ENCODE data around the gene CPNE1. TPM values are rescaled to one million over a fixed set of nuclear protein-coding genes. Genes with fewer than 3 reads are reported as not detected.

The CPNE1 gene
- total and polyA plus RNA-seq, 4 donors, result 58.8 to 192 (median 89.3) TPM

- Histone ChIP-seq H3K36me3 (ENCODE audit: control insufficient read depth, insufficient read depth, low read length) (no peaks in the 10 kb centered on the region), H3K4me1 (ENCODE audit: control insufficient read depth, insufficient read depth, low read length) (peaks cover 11% of the 10 kb centered on the region), H3K27me3 (ENCODE audit: control insufficient read depth, insufficient read depth, low read length) (no peaks in the 10 kb centered on the region), H3K27ac (ENCODE audit: low read depth, low read length) (no peak overlapping the region), H3K9me3 (ENCODE audit: control insufficient read depth, insufficient read depth, low read length) (no peaks in the 10 kb centered on the region), H3K4me3 (ENCODE audit: low read depth, low read length) (no peak overlapping the region)
- no peak for DNase-seq (ENCODE audit: low read depth in 4 of 6, low spot score in 6 of 6)
- WGBS (ENCODE audit: insufficient coverage), result 83% methylated on average over 6 of the region's 10 CpGs
Observed at GRCh38 chr20:35660122-35660937, 4.4 kb downstream of the CPNE1 start.

DNA sequence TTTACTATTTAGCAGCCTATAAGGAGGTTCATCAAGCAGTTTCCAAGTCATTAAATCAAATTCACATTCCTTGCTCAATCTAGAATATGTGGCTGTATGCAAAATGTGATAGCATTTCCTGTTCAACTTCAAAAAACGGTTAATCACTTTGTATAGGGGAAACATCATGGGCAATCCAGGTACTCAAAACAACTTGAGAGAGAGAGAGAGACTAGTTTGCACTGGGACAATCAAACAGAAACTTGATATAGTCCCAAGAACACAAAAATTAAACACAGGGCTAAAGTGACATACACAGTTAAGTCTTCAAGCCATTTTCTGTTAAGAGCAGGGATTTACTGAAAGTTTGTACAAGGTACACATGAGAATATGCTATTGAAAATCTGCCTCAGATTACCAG is 7.4 kb downstream of the CPNE1 start:
- H3K9me3 ChIP-seq (ENCODE audit: control insufficient read depth, insufficient read depth, low read length), result no peaks in the 10 kb centered on the region
- WGBS (ENCODE audit: insufficient coverage), result no CpG with 5 or more reads among the region's 1 CpG
- peaks cover 18% of the 10 kb centered on the region for H3K36me3 ChIP-seq (ENCODE audit: control insufficient read depth, insufficient read depth, low read length)
- no peak overlapping the region for H3K4me3 ChIP-seq (ENCODE audit: low read depth, low read length)
- no peak for DNase-seq (ENCODE audit: low read depth in 4 of 6, low spot score in 6 of 6)
- peaks cover 8% of the 10 kb centered on the region for H3K4me1 ChIP-seq (ENCODE audit: control insufficient read depth, insufficient read depth, low read length)
- H3K27me3 ChIP-seq (ENCODE audit: control insufficient read depth, insufficient read depth, low read length), result no peaks in the 10 kb centered on the region
- no peak overlapping the region for H3K27ac ChIP-seq (ENCODE audit: low read depth, low read length)

GRCh38 chr20:35654415-35654814 is 10.3 kb downstream of the CPNE1 start:
- Histone ChIP-seq H3K4me1 (ENCODE audit: control insufficient read depth, insufficient read depth, low read length) (peaks cover 4% of the 10 kb centered on the region), H3K27me3 (ENCODE audit: control insufficient read depth, insufficient read depth, low read length) (no peaks in the 10 kb centered on the region), H3K4me3 (ENCODE audit: low read depth, low read length) (no peak overlapping the region), H3K9me3 (ENCODE audit: control insufficient read depth, insufficient read depth, low read length) (no peaks in the 10 kb centered on the region), H3K27ac (ENCODE audit: low read depth, low read length) (no peak overlapping the region), H3K36me3 (ENCODE audit: control insufficient read depth, insufficient read depth, low read length) (peaks cover 19% of the 10 kb centered on the region)
- WGBS (ENCODE audit: insufficient coverage), result 96% methylated on average over 9 of the region's 9 CpGs
- no peak for DNase-seq (ENCODE audit: low read depth in 4 of 6, low spot score in 6 of 6)

- peaks cover 4% of the 10 kb centered on the region for H3K4me1 ChIP-seq (ENCODE audit: control insufficient read depth, insufficient read depth, low read length)
Observed at GRCh38 chr20:35653893-35654292, 10.8 kb downstream of the CPNE1 start.

DNA sequence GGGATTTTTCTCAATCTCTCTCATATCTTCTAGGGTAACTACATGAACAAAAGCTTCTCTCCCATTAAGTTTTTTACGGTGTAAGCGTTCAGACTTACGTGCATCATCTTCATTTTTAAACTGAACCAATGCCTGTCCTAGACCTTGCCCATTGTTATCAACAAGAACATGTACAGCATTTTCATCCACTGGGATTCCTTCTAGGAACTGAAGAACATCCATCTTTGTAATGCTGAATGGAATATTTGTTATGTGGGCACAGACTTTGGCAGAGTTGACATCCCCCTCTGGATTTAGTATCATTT is 11.3 kb downstream of the CPNE1 start:
- H3K36me3 ChIP-seq (ENCODE audit: control insufficient read depth, insufficient read depth, low read length), result peaks cover 19% of the 10 kb centered on the region
- no peak overlapping the region for H3K4me3 ChIP-seq (ENCODE audit: low read depth, low read length)
- peaks cover 4% of the 10 kb centered on the region for H3K4me1 ChIP-seq (ENCODE audit: control insufficient read depth, insufficient read depth, low read length)
- no peaks in the 10 kb centered on the region for H3K27me3 ChIP-seq (ENCODE audit: control insufficient read depth, insufficient read depth, low read length)
- H3K9me3 ChIP-seq (ENCODE audit: control insufficient read depth, insufficient read depth, low read length), result no peaks in the 10 kb centered on the region
- no peak overlapping the region for H3K27ac ChIP-seq (ENCODE audit: low read depth, low read length)
- no peak for DNase-seq (ENCODE audit: low read depth in 4 of 6, low spot score in 6 of 6)
- 97% methylated on average over 3 of the region's 3 CpGs for WGBS (ENCODE audit: insufficient coverage)

More at GRCh38 chr20:35653893-35654292, 10.8 kb downstream of the CPNE1 start:
- H3K4me3 ChIP-seq (ENCODE audit: low read depth, low read length), result no peak overlapping the region
- H3K27me3 ChIP-seq (ENCODE audit: control insufficient read depth, insufficient read depth, low read length), result no peaks in the 10 kb centered on the region
- no peak for DNase-seq (ENCODE audit: low read depth in 4 of 6, low spot score in 6 of 6)
- H3K9me3 ChIP-seq (ENCODE audit: control insufficient read depth, insufficient read depth, low read length), result no peaks in the 10 kb centered on the region
- 84% methylated on average over 2 of the region's 4 CpGs for WGBS (ENCODE audit: insufficient coverage)
- H3K36me3 ChIP-seq (ENCODE audit: control insufficient read depth, insufficient read depth, low read length), result peaks cover 19% of the 10 kb centered on the region
- H3K27ac ChIP-seq (ENCODE audit: low read depth, low read length), result no peak overlapping the region

DNA sequence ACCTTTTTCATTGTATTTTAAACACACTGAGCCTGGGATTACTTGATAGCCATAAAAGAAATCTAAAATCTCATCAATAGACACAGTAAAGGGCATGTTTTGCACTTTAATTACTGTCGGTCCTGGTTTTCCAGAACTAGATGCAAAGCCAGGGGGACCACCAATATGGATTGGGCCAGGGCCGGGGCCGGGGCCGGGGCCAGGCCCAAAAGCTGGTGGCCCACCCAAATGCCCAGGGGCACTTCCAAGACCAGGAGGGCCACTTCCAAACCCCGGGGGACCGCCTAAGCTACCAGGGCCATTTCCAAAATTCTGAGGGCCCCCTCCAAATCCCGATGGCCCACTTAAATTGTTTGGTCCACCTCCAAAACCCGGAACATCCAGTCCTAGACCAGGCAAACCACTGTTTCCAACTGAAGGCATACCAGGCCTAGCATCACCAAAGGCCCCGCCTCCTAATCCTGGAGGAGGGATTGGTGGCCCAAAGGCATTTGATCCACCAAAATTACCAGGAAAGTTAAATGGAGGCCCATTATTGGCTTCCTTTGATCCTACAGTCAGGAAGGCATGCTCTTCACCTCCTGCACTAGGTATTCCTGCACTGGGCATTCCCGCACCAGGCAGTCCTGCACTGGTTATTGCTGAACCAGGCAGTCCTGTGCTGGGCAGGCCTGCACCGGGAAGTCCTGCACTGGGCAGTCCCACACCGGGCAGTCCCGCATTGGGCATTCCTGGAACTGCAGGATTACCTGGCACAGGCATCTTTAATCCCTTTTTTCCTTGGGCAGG is 11.9 kb downstream of the CPNE1 start:
- Histone ChIP-seq H3K27ac (ENCODE audit: low read depth, low read length) (no peak overlapping the region), H3K9me3 (ENCODE audit: control insufficient read depth, insufficient read depth, low read length) (no peaks in the 10 kb centered on the region), H3K27me3 (ENCODE audit: control insufficient read depth, insufficient read depth, low read length) (no peaks in the 10 kb centered on the region), H3K36me3 (ENCODE audit: control insufficient read depth, insufficient read depth, low read length) (peaks cover 19% of the 10 kb centered on the region), H3K4me1 (ENCODE audit: control insufficient read depth, insufficient read depth, low read length) (peaks cover 4% of the 10 kb centered on the region), H3K4me3 (ENCODE audit: low read depth, low read length) (no peak overlapping the region)
- no peak for DNase-seq (ENCODE audit: low read depth in 4 of 6, low spot score in 6 of 6)
- 93% methylated on average over 13 of the region's 13 CpGs for WGBS (ENCODE audit: insufficient coverage)

GRCh38 chr20:35651958-35652357 is 12.7 kb downstream of the CPNE1 start:
- no peak overlapping the region for H3K4me3 ChIP-seq (ENCODE audit: low read depth, low read length)
- no peak for DNase-seq (ENCODE audit: low read depth in 4 of 6, low spot score in 6 of 6)
- H3K27ac ChIP-seq (ENCODE audit: low read depth, low read length), result no peak overlapping the region

GRCh38 chr20:35650632-35651031 is 14.1 kb downstream of the CPNE1 start:
- no peak for DNase-seq (ENCODE audit: low read depth in 4 of 6, low spot score in 6 of 6)
- H3K4me1 ChIP-seq (ENCODE audit: control insufficient read depth, insufficient read depth, low read length), result peaks cover 4% of the 10 kb centered on the region
- H3K4me3 ChIP-seq (ENCODE audit: low read depth, low read length), result no peak overlapping the region
- no peak overlapping the region for H3K27ac ChIP-seq (ENCODE audit: low read depth, low read length)
- H3K36me3 ChIP-seq (ENCODE audit: control insufficient read depth, insufficient read depth, low read length), result peaks cover 19% of the 10 kb centered on the region
- H3K27me3 ChIP-seq (ENCODE audit: control insufficient read depth, insufficient read depth, low read length), result no peaks in the 10 kb centered on the region
- no peaks in the 10 kb centered on the region for H3K9me3 ChIP-seq (ENCODE audit: control insufficient read depth, insufficient read depth, low read length)
- WGBS (ENCODE audit: insufficient coverage), result no CpG with 5 or more reads among the region's 3 CpGs

More at GRCh38 chr20:35651958-35652357, 12.7 kb downstream of the CPNE1 start:
- Histone ChIP-seq H3K36me3 (ENCODE audit: control insufficient read depth, insufficient read depth, low read length) (peaks cover 19% of the 10 kb centered on the region), H3K4me1 (ENCODE audit: control insufficient read depth, insufficient read depth, low read length) (peaks cover 4% of the 10 kb centered on the region), H3K9me3 (ENCODE audit: control insufficient read depth, insufficient read depth, low read length) (no peaks in the 10 kb centered on the region), H3K27me3 (ENCODE audit: control insufficient read depth, insufficient read depth, low read length) (no peaks in the 10 kb centered on the region)

- Histone ChIP-seq H3K27me3 (ENCODE audit: control insufficient read depth, insufficient read depth, low read length) (no peaks in the 10 kb centered on the region), H3K4me3 (ENCODE audit: low read depth, low read length) (no peak overlapping the region), H3K36me3 (ENCODE audit: control insufficient read depth, insufficient read depth, low read length) (peaks cover 11% of the 10 kb centered on the region), H3K27ac (ENCODE audit: low read depth, low read length) (no peak overlapping the region), H3K4me1 (ENCODE audit: control insufficient read depth, insufficient read depth, low read length) (peaks cover 4% of the 10 kb centered on the region), H3K9me3 (ENCODE audit: control insufficient read depth, insufficient read depth, low read length) (no peaks in the 10 kb centered on the region)
- peak in 2 of 6 donors; percentile 16 to 43 for DNase-seq (ENCODE audit: low read depth in 4 of 6, low spot score in 6 of 6)
Observed at GRCh38 chr20:35648836-35649235, 15.9 kb downstream of the CPNE1 start.

DNA sequence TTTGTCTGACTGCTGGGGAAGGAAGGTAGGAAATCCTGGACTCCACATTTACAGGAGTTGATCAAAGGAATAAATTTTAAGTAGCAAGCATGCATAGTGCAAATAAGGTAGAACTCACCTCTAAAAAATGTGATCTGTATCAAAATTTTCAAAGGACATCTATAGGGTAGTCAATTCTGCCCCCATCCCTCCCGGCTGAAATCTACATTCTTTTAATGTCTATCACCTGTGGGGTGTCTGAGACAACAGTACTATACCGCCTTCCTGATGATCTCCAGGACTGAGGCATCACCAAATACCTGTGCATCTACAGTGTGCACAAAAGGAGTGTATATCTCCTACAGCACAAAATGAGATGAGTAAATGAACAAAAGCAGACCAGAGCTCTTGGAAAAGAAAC is 19.9 kb downstream of the CPNE1 start:
- Histone ChIP-seq H3K4me1 (ENCODE audit: control insufficient read depth, insufficient read depth, low read length) (no peaks in the 10 kb centered on the region), H3K27ac (ENCODE audit: low read depth, low read length) (no peak overlapping the region), H3K27me3 (ENCODE audit: control insufficient read depth, insufficient read depth, low read length) (no peaks in the 10 kb centered on the region), H3K36me3 (ENCODE audit: control insufficient read depth, insufficient read depth, low read length) (no peaks in the 10 kb centered on the region), H3K4me3 (ENCODE audit: low read depth, low read length) (no peak overlapping the region), H3K9me3 (ENCODE audit: control insufficient read depth, insufficient read depth, low read length) (no peaks in the 10 kb centered on the region)
- no peak for DNase-seq (ENCODE audit: low read depth in 4 of 6, low spot score in 6 of 6)
- 80% methylated on average over 1 of the region's 2 CpGs for WGBS (ENCODE audit: insufficient coverage)

Data from spinal cord (tissue), 10 donors.